ES-I3 (cell line): ENCODE measurements around the gene MRPL11.
"Not testable (repeated sequence)": the region's sequence is repeated elsewhere in the genome, so short reads cannot be mapped to it uniquely, and the experiment has no call there.

Experiments used
- H3K36me3 ChIP-seq: 2 replicates; pipeline ENCODE4 v1.6.1; 2013; ENCODE audit warnings: mild to moderate bottlenecking, low read length, control low read depth, moderate library complexity; ENCODE audit not compliant: insufficient read depth
- H3K4me1 ChIP-seq: 2 replicates; pipeline ENCODE4 v1.6.1; 2013; ENCODE audit warnings: mild to moderate bottlenecking, control low read depth, low read length; ENCODE audit not compliant: insufficient read depth
- H3K9ac ChIP-seq: 2 replicates; pipeline ENCODE4 v1.6.1; 2013; ENCODE audit warnings: low read depth, mild to moderate bottlenecking, low read length, moderate library complexity
- H3K9me3 ChIP-seq: 2 replicates; pipeline ENCODE4 v1.6.1; 2013; ENCODE audit warnings: mild to moderate bottlenecking, low read length, moderate library complexity; ENCODE audit not compliant: control insufficient read depth, insufficient read depth

MRPL11 gene

DNA sequence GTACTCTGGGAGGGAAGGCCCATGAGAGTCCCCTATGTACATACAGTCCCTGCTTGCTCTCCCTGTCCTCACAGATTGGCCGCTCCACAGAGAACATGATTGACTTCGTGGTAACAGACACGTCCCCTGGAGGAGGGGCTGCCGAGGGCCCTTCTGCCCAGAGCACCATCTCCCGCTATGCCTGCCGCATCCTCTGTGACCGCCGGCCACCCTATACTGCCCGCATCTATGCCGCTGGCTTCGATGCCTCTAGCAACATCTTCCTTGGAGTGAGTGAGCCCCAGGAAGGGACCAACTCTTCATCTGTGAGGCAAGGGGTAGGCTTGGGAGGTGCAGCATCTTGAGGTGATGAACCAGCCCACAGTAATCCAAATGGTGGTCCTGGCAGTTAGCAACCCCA, 34.5 kb upstream of the MRPL11 start:
- no peaks in the 10 kb centered on the region for H3K9me3 ChIP-seq
- H3K9ac ChIP-seq: no peak overlapping the region
- H3K4me1 ChIP-seq: peaks cover 16% of the 10 kb centered on the region; the same call in 1 of the 2 replicates
- peaks cover 2% of the 10 kb centered on the region; the same call in 1 of the 2 replicates for H3K36me3 ChIP-seq

DNA sequence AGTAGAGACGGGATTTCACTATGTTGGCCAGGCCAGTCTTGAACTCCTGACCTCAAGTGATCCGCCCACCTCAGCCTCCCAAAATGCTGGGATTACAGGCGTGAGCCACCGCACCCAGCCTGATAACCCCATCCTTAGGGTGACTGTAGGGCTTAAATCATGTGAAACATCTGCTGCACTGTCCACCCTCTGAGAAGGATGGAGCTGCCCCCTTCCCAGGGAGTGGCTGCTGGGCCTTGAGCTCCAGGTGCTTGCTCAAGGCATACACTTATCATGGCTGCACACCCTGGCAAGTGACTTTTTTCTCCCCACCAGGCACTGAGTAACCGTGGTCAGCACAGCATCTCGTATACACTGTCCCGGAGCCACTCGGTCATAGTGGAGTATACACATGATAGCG, 33.4 kb upstream of the MRPL11 start:
- Histone ChIP-seq H3K4me1 (peaks cover 16% of the 10 kb centered on the region; the same call in 1 of the 2 replicates), H3K36me3 (peaks cover 2% of the 10 kb centered on the region; the same call in 1 of the 2 replicates), H3K9ac (no peak overlapping the region), H3K9me3 (no peaks in the 10 kb centered on the region)

DNA sequence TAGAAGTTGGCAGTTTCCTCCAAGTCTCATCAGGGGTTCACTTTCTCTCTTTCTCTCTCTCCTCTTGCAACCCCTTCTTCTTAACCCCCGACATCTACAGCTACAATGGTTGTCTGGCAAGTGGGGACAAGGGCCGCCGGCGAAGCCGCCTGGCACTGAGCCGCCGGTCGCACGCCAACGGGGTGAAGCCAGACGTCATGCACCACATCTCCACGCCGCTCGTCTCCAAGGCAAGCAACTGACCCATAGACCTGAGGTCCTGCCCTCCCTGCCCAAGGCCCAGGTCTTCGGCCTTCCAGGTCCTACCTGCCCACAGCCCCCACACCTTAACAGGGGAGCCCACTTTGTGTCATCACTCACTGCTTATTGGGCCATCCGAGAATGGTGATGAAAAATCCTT, 32.5 kb upstream of the MRPL11 start:
- H3K36me3 ChIP-seq: peaks cover 2% of the 10 kb centered on the region; the same call in 1 of the 2 replicates
- no peaks in the 10 kb centered on the region for H3K9me3 ChIP-seq
- peaks cover 11% of the 10 kb centered on the region; the same call in 1 of the 2 replicates for H3K4me1 ChIP-seq
- no peak overlapping the region for H3K9ac ChIP-seq

DNA sequence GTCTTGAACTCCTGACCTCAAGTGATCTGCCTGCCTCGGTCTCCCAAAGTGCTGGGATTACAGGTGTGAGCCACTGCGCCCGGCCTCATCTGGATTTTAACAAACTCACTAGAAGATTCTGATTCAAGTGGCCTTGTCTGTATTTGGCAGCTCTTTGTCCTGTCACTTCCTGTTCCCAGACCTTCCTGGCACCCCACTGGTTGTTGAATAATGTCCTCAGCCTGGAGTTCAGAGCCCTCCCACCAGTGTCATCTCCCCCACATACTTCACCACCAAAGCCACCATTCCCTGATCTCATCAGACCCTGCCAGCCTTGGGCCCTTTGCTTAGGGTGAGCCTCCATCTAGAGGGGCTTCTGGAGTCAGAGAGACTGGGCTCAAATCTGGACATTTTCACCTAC, 31.4 kb upstream of the MRPL11 start:
- Histone ChIP-seq H3K4me1 (peaks cover 11% of the 10 kb centered on the region; the same call in 1 of the 2 replicates), H3K36me3 (peaks cover 2% of the 10 kb centered on the region; the same call in 1 of the 2 replicates), H3K9ac (no peak overlapping the region), H3K9me3 (no peaks in the 10 kb centered on the region)

DNA sequence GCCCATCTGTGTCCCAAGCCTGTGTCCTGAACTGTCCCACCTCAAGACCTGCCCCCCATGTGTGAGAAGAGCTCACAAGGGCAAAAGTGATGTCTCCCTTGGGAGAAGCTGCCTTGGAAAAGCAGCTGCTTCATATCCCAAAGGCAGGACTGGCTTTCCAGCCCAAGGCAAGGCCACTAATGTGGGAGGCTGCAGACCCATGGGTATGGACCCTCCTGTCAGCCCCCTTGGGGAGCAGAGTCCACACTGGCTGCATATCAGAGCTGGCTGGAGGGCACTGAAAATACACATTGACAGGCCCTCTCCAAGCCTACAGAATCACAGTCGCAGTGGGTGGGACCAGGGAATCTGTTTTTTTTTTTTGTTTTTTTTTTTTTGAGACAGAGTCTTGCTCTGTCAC, 30.8 kb upstream of the MRPL11 start:
- Histone ChIP-seq H3K4me1 (peaks cover 11% of the 10 kb centered on the region; the same call in 1 of the 2 replicates), H3K36me3 (peaks cover 2% of the 10 kb centered on the region; the same call in 1 of the 2 replicates), H3K9me3 (no peaks in the 10 kb centered on the region), H3K9ac (no peak overlapping the region)

DNA sequence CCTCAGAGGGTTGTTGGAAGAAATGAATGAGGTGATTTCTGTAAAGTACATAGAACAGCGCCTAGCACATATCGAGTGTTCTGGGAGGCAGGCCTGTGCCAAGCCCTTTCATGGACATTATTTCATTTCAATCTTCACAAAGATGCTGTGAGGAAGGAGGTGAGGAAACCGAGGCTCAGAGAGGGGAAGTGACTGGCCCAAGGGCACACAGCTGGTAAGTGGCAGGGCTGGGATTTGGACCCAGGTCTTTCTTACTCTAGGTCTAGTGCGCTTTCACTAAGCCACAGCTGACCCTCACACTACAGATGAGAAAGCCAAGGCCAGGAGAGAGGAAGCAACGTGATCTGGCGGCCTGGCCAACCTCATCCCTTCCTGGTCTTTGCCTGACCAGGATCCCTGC, 30.0 kb upstream of the MRPL11 start:
- H3K4me1 ChIP-seq: peaks cover 11% of the 10 kb centered on the region; the same call in 1 of the 2 replicates
- H3K9me3 ChIP-seq: no peaks in the 10 kb centered on the region
- H3K9ac ChIP-seq: no peak overlapping the region
- H3K36me3 ChIP-seq: no peaks in the 10 kb centered on the region

DNA sequence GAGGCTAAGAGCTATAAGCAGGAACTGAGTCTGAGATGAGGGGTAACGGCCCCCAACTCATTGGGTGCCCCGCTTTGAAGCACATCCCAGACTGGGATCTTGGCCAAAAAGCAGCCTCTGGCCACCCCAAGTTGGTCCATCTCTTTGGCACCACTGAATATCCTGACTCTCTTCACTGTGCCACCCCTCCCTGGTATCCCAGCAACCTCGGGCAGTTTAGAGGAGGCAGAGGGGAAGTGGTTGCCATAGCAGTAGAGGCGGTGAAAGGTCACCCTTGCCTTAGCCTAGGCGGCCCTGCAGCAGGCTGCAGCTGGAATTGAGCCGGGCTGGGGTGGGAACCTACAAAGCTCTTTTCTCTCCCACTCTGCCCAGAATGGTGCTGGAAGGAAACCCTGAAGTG, 29.1 kb upstream of the MRPL11 start:
- H3K36me3 ChIP-seq: no peaks in the 10 kb centered on the region
- no peaks in the 10 kb centered on the region for H3K9me3 ChIP-seq
- peak overlapping the region; percentile 93; the same call in 1 of the 2 replicates for H3K9ac ChIP-seq
- peaks cover 11% of the 10 kb centered on the region; the same call in 1 of the 2 replicates for H3K4me1 ChIP-seq

DNA sequence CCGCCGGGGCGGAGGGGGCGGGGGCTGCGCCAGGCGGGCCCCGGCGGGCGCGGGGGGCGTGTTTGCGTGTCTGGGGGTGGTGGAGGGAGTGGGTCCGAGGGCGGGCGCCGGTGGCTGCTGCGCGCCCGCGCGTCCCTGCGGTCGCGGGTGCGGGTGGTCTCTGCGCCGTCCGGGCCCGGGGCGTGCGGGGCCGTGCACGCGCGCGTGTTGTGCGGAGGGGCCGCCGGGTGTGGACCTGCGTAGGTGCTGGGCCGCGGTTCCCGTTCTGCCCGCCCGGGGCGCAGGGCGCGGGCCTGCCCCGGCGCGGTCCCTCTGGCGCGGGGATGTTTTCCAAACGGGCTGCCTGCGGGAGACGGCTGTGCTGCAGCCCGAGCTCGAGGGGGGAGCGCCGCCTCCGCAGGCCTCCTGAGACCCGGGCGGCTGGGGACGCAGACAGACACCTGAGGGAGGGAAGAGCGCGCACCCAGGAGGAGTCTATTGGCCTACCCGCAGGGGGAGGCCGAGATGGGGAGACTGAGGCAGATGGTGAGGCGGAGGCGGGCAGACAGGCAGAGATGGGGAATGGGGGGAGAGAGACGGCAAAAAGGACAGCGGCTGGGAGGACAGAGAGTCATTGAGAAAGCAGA, 28.5 kb upstream of the MRPL11 start:
- Histone ChIP-seq H3K36me3 (no peaks in the 10 kb centered on the region), H3K9me3 (no peaks in the 10 kb centered on the region), H3K4me1 (peaks cover 11% of the 10 kb centered on the region; the same call in 1 of the 2 replicates), H3K9ac (peak overlapping the region; percentile 93; the same call in 1 of the 2 replicates)

DNA sequence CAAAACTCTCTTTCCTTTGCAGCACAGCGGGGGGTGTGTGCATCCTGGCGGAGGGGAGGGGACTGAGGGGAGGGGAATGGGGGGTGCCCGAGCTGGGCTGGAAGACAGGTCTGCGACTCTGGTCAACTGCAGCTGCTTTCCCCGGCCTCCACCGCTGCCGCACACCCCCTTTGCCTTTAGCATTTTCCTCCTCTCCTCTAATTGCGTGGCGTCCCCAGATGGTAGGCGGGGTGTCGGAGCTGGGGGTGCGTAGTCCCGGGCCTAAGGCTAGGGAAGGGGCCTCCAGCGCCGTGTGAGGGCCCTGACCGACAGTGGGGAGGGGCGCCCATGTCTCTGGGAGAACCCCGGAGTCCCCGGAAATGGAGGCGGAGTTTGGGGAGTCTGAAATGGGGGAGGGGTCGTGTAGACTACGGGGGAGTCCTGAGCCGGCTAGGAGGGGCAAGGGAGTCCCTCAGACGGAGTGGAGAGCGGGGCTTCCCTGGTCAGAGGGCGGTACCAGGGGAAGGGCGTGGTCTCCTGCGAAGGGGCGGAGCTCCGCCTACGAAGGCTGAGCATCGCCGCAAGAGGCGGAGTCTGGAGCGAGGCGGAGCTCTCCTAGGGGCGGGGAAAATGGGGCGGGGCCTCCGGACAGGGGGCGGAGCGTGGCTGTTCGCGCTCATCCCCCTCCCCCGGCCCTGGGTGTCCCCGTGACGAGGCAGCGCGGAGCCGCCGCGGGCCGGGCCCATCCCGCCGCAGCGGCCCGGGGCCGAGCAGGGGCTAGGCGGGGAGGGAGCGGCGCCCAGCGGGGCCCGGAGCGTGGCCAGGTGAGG, 27.8 kb upstream of the MRPL11 start, which contains the start of gene PELI3:
Gene PELI3, plus strand, starts transcription at position 681 of the 809 bp plus-strand sequence. CDS start 1,224 bp downstream, outside the sequence.
- no peaks in the 10 kb centered on the region for H3K9me3 ChIP-seq
- peak within 1 kb of the TSS; percentile 93 for H3K9ac ChIP-seq
- H3K4me1 ChIP-seq: peaks cover 11% of the 10 kb centered on the region; the same call in 1 of the 2 replicates
- no peaks in the 10 kb centered on the region for H3K36me3 ChIP-seq

DNA sequence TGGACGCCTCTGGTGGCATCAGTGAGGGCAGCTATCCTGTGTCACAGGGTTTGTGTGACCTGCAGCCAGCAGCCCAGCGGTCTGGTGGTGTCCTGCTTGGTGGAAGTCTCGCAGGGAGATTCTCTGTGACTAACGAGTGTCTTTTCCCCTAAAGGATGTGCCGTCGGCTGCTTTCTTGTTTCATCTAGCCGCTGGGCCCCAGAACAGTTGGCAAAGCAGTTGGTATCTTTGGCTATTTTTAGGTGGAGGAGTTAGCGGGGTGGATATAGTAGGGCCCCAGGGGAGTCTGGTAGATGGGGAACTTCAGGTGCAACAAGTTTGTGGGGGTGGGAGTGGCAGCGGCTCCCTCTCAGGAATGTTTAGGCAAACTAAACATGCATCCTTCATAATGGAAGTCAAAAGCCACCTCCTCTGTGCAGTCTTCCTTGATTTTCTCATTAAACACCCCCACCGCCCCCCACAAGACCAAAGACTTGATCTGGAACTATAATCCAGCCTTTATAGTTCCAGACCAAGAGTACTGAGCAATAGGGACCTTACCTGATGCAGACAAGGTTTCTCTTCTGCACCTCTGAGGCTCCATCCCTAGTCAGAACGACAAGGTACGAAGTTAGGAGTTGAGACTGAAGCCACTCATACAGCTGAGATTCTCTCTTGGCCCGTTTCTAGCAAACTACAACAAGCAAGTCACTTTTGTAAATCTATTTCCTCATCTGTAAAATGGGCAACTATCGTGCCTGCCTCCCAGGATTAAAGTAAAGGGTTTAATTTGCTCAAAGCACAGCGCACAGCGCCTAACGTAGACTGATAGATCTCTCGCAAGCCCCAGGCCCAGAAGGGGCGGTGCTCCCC, 27.0 kb upstream of the MRPL11 start:
- Histone ChIP-seq H3K9me3 (no peaks in the 10 kb centered on the region), H3K36me3 (no peaks in the 10 kb centered on the region), H3K4me1 (peaks cover 11% of the 10 kb centered on the region; the same call in 1 of the 2 replicates), H3K9ac (peak overlapping the region; percentile 93; the same call in 1 of the 2 replicates)

DNA sequence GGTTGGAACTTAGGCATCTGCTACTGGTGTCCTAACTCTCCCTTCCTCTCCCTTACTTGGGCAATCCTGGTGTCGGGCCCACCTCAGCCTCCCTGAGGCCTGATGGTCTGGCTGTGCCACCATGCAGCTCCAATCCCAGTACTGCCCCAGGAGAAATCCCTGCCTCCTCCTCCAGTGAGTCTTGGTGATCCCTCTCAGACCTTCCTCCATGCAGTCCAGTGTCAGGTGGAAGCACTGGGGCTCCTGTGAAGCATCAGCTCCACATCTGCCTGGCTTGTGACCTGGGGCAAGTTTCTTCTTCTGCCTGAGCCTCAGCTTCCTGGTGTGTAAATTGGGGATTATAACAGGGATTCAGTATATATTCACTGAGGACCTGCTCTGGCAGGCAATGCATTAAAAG, 26.3 kb upstream of the MRPL11 start:
- H3K9ac ChIP-seq: no peak overlapping the region
- no peaks in the 10 kb centered on the region for H3K36me3 ChIP-seq
- no peaks in the 10 kb centered on the region for H3K9me3 ChIP-seq
- H3K4me1 ChIP-seq: peaks cover 5% of the 10 kb centered on the region; the same call in 1 of the 2 replicates

DNA sequence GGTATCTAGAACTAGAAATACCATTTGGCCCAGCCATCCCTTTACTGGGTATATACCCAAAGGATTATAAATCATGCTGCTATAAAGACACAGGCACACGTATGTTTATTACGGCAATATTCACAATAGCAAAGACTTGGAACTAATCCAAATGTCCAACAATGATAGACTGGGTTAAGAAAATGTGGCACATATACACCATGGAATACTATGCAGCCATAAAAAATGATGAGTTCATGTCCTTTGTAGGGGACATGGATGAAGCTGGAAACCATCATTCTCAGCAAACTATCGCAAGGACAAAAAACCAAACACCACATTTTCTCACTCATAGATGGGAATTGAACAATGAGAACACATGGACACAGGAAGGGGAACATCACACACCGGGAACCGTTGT, 25.5 kb upstream of the MRPL11 start:
- not testable (repeated sequence) for H3K9ac ChIP-seq, H3K9me3 ChIP-seq, H3K36me3 ChIP-seq, H3K4me1 ChIP-seq

DNA sequence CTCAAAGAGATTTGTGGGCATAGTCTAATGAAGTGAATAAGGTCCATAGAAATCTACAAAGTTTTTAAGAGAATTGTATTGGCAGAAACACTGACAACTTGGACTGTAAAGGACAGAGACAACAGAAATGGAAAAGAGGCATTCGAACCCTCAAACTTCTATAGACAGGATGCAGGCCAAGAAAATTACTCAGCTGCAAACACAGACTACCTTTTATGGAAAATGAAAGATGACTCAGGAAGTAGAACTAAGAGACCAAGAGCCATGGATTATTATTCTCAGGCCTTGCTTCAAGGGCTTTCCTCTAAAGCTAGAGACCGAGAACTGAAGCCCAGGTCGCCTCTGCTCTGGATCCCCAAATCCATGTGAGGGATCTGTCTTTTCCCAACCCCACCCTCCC, 24.3 kb upstream of the MRPL11 start:
- no peaks in the 10 kb centered on the region for H3K4me1 ChIP-seq
- no peak overlapping the region for H3K9ac ChIP-seq
- no peaks in the 10 kb centered on the region for H3K9me3 ChIP-seq
- no peaks in the 10 kb centered on the region for H3K36me3 ChIP-seq

DNA sequence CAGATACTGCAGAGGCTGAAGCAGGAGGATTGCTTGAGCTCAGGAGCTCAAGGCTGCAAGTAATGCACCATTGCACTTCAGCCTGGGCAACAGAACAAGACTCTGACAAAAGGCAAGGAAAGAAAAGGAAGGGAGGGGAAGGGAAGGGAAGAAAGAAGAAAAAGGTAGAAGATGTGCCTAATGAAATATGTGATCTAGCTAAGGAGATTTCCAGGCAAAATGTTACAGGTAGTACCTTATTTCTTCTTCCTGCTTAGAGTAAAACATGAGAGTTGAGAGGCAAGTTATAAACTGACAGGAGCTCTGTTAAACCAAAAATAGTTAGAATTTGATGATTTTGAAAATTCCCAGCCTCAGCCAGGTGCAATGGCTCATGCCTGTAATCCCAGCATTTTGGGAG, 23.4 kb upstream of the MRPL11 start:
- Histone ChIP-seq H3K4me1 (no peaks in the 10 kb centered on the region), H3K36me3 (no peaks in the 10 kb centered on the region), H3K9ac (no peak overlapping the region), H3K9me3 (no peaks in the 10 kb centered on the region)
